HCT116 (cell line): ENCODE measurements around the gene HLA-DRB5. TPM values are rescaled to one million over a fixed set of nuclear protein-coding genes. Genes with fewer than 3 reads are reported as not detected.

Experiments
- ATAC-seq: fragments of 200-7000 bp; cut with Tn5 transposase; 2 replicates; pipeline ENCODE4 v1.9.1; 2020; ENCODE audit warnings: mild to moderate bottlenecking, moderate library complexity
- BruUV-seq: library from RNA; stranded (reverse); fragments of 400-500 nt; replicated peaks from 2 replicates; lab custom pipeline; 2021; lab: Mats Ljungman, UMichigan
- CTCF ChIA-PET: fragments of 300-600 bp; sonication (Branson Sonifier 250); formaldehyde crosslinking; loops from one replicate; lab custom pipeline; 2021; ENCODE audit warnings: antibody characterized with exemption; lab: Charles Lee
- POLR2A ChIA-PET: fragments of 300-600, 350-600 bp; sonication (Branson Sonifier 250); formaldehyde crosslinking; loops from one replicate; lab custom pipeline; 2021; ENCODE audit warnings: antibody characterized with exemption; lab: Charles Lee
- RAD21 ChIA-PET, 2 experiments: fragments of 300-600 bp; sonication (Branson Sonifier 250); formaldehyde crosslinking; loops; one replicate each; lab custom pipeline; 2023; ENCODE audit warnings: low total read pairs in 2 of 2; ENCODE audit not compliant: uncharacterized antibody in 2 of 2, unreplicated experiment in 2 of 2, low non-redundant PET in 1 of 2; lab: Charles Lee
- DNase-seq: peaks from one replicate; pipeline ENCODE4 v3.0.0-alpha.2; 2010; ENCODE audit warnings: low read depth, low spot score
- H2AFZ ChIP-seq: fragments of 200-600 bp; shearing (Covaris generic), sonication (generic); 2 replicates; pipeline ENCODE4 v1.6.1; 2017; ENCODE audit warnings: low read depth, mixed run types, mixed read lengths, antibody characterized with exemption, low read length; ENCODE audit not compliant: poor library complexity, severe bottlenecking
- H3K27ac ChIP-seq: 2 replicates; pipeline ENCODE4 v1.5.1; 2012; ENCODE audit warnings: low read depth, low read length
- H3K27me3 ChIP-seq: fragments of 200-600 bp; sonication (generic); 2 replicates; pipeline ENCODE4 v1.6.1; 2016; ENCODE audit warnings: mixed run types, low read length, mixed read lengths; ENCODE audit not compliant: insufficient read depth
- H3K36me3 ChIP-seq, 2 experiments: fragments of 200-500 bp in 1 of 2; fragments of 200-600 bp in 1 of 2; sonication (Bioruptor generic) in 1 of 2; sonication (generic) in 1 of 2; 2 replicates each; pipeline versions ENCODE4 v1.5.1 to v1.6.1; 2014 to 2016; ENCODE audit warnings: low read length in 2 of 2, inconsistent platforms in 1 of 2, mixed read lengths in 1 of 2, mixed run types in 1 of 2; ENCODE audit not compliant: insufficient read depth in 2 of 2, control insufficient read depth in 1 of 2
- H3K4me1 ChIP-seq, 2 experiments: fragments of 200-600 bp in 1 of 2; sonication (generic) in 1 of 2; 2 replicates each; pipeline versions ENCODE4 v1.5.1 to v1.6.1; 2012 to 2017; ENCODE audit warnings: low read length in 2 of 2, inconsistent platforms in 1 of 2, mild to moderate bottlenecking in 1 of 2, mixed read lengths in 1 of 2, mixed run types in 1 of 2, moderate library complexity in 1 of 2; ENCODE audit not compliant: insufficient read depth in 2 of 2, control insufficient read depth in 1 of 2
- H3K4me2 ChIP-seq: fragments of 200-600 bp; sonication (generic); 2 replicates; pipeline ENCODE4 v1.6.1; 2017; ENCODE audit warnings: mixed run types, low read length, mixed read lengths
- H3K4me3 ChIP-seq, 2 experiments: fragments of 200-600 bp in 1 of 2; sonication (generic) in 1 of 2; replicated peaks in 1 of 2; 2 replicates each; pipeline ENCODE4 v1.5.1; 2011 to 2016; ENCODE audit warnings: low read length in 2 of 2, control low read depth in 1 of 2, low read depth in 1 of 2, mild to moderate bottlenecking in 1 of 2, mixed read lengths in 1 of 2, mixed run types in 1 of 2
- H3K79me2 ChIP-seq: fragments of 200-600 bp; sonication (generic); 2 replicates; pipeline ENCODE4 v1.6.1; 2017; ENCODE audit warnings: mild to moderate bottlenecking, mixed run types, low read length, moderate library complexity, mixed read lengths; ENCODE audit not compliant: insufficient read depth
- H3K9ac ChIP-seq: fragments of 200-600 bp; sonication (generic); 2 replicates; pipeline ENCODE4 v1.6.1; 2016; ENCODE audit warnings: low read length, mixed read lengths
- H3K9me2 ChIP-seq: fragments of 200-600 bp; sonication (generic), shearing (Covaris generic); 2 replicates; pipeline ENCODE4 v1.6.1; 2017; ENCODE audit warnings: mixed run types, mild to moderate bottlenecking, moderate library complexity; ENCODE audit not compliant: insufficient read depth
- H3K9me3 ChIP-seq, 2 experiments: fragments of 200-500 bp in 1 of 2; fragments of 200-600 bp in 1 of 2; sonication (Bioruptor generic) in 1 of 2; sonication (generic) in 1 of 2; 2 replicates each; pipeline ENCODE4 v1.6.1; 2014 to 2017; ENCODE audit warnings: low read length in 2 of 2, mixed read lengths in 2 of 2, inconsistent platforms in 1 of 2, low read depth in 1 of 2, mild to moderate bottlenecking in 1 of 2, mixed run types in 1 of 2, moderate library complexity in 1 of 2; ENCODE audit not compliant: control insufficient read depth in 1 of 2, insufficient read depth in 1 of 2
- H4K20me1 ChIP-seq: fragments of 200-600 bp; sonication (generic), shearing (Covaris generic); 2 replicates; pipeline ENCODE4 v1.6.1; 2017; ENCODE audit warnings: mixed run types, mild to moderate bottlenecking, moderate library complexity; ENCODE audit not compliant: insufficient read depth
- ATF3 ChIP-seq: IDR thresholded peaks from 2 replicates; pipeline ENCODE4 v1.6.1; 2012
- CBX3 ChIP-seq: IDR thresholded peaks from 2 replicates; pipeline ENCODE4 v1.6.1; 2012; ENCODE audit warnings: low read depth
- CTCF ChIP-seq, 3 experiments: fragments of 200-600 bp in 1 of 3; sonication (generic) in 1 of 3; IDR thresholded peaks in 2 of 3; conservative IDR thresholded peaks in 1 of 3; 2 replicates each; pipeline ENCODE4 v1.5.1; 2012 to 2017; ENCODE audit warnings: low read depth in 2 of 3, low read length in 2 of 3, antibody characterized with exemption in 1 of 3, borderline replicate concordance in 1 of 3, control low read depth in 1 of 3, mild to moderate bottlenecking in 1 of 3, mixed read lengths in 1 of 3, mixed run types in 1 of 3, moderate library complexity in 1 of 3; ENCODE audit not compliant: insufficient read depth in 1 of 3
- EGR1 ChIP-seq: IDR thresholded peaks from 2 replicates; pipeline ENCODE4 v1.6.1; 2012; ENCODE audit warnings: low read depth
- EZH2 ChIP-seq: fragments of 200-600 bp; sonication (generic); IDR thresholded peaks from 2 replicates; pipeline ENCODE4 v1.6.1; 2017; ENCODE audit warnings: antibody characterized with exemption, mixed run types
- FOSL1 ChIP-seq: IDR thresholded peaks from 2 replicates; pipeline ENCODE4 v1.6.1; 2012; ENCODE audit warnings: low read depth
- JUND ChIP-seq: IDR thresholded peaks from 2 replicates; pipeline ENCODE4 v1.6.1; 2012
- MAX ChIP-seq: IDR thresholded peaks from 2 replicates; pipeline ENCODE4 v1.6.1; 2012
- RAD21 ChIP-seq: IDR thresholded peaks from 2 replicates; pipeline ENCODE4 v1.6.1; 2012; ENCODE audit warnings: low read depth, mild to moderate bottlenecking
- REST ChIP-seq: IDR thresholded peaks from 2 replicates; pipeline ENCODE4 v1.6.1; 2012; ENCODE audit warnings: low read depth
- SIN3A ChIP-seq: IDR thresholded peaks from 2 replicates; pipeline ENCODE4 v1.6.1; 2012; ENCODE audit warnings: low read depth
- SP1 ChIP-seq: IDR thresholded peaks from 2 replicates; pipeline ENCODE4 v1.6.1; 2012; ENCODE audit warnings: low read depth
- TCF7L2 ChIP-seq: IDR thresholded peaks from 2 replicates; pipeline ENCODE4 v1.7.0; 2011; ENCODE audit warnings: borderline replicate concordance, inconsistent platforms; ENCODE audit not compliant: insufficient read depth, insufficient read length; ENCODE audit errors: extremely low read depth
- ZFX ChIP-seq: fragments of 450-650 bp; IDR thresholded peaks from 2 replicates; pipeline ENCODE4 v1.6.1; 2017
- ZNF274 ChIP-seq: fragments of 200-500 bp; sonication (Bioruptor generic); IDR thresholded peaks from 2 replicates; pipeline ENCODE4 v1.6.1; 2014; ENCODE audit warnings: mild to moderate bottlenecking, low read depth, low read length, inconsistent platforms
- intact Hi-C: fragments of 100-400 bp; cut with micrococcal nuclease; formaldehyde crosslinking; loops from 2 replicates; pipeline ENCODE4 v1.10.0; 2022
- total RNA-seq: library from RNA; stranded (reverse); gene quantifications from one replicate; pipeline ENCODE4 v1.2.1, GENCODE V29; 2021; ENCODE audit not compliant: unreplicated experiment

The HLA-DRB5 gene
- total RNA-seq, 1 experiment from 2014 or later: not detected

- TF ChIP-seq CTCF (IDR thresholded peaks at IDR 0.05 in 2 of 3, conservative IDR thresholded peaks at IDR 0.05 in 1 of 3; ENCODE audit: borderline replicate concordance in 1 of 3, insufficient read depth in 1 of 3, low read depth in 2 of 3, low read length in 2 of 3): no peak
These were observed 7.6 kb downstream of the HLA-DRB5 start (continued) for GRCh38 chr6:32522302-32523047.

GRCh38 chr6:32519910-32520258, 10.2 kb downstream of the HLA-DRB5 start:
- BruUV-seq: no TSS peak
- no peaks in the 10 kb centered on the region for H3K9me2 ChIP-seq

More at GRCh38 chr6:32519910-32520258, 10.2 kb downstream of the HLA-DRB5 start:
- CTCF ChIA-PET: no interaction called here
- POLR2A ChIA-PET: no interaction called here
- no peaks in the 10 kb centered on the region for H3K27me3 ChIP-seq
- no peak overlapping the region for H2AFZ ChIP-seq
- H4K20me1 ChIP-seq: no peaks in the 10 kb centered on the region
- no peaks in the 10 kb centered on the region for H3K79me2 ChIP-seq
- no peak overlapping the region for H3K9ac ChIP-seq
- no peaks in the 10 kb centered on the region for H3K4me1 ChIP-seq
- H3K4me2 ChIP-seq: no peak overlapping the region
- H3K27ac ChIP-seq: no peak overlapping the region
- intact Hi-C loops: no loop called here
- DNase-seq (no peak), ATAC-seq (no peak)
- no peak overlapping the region for H3K4me3 ChIP-seq
- no peaks in the 10 kb centered on the region for H3K9me3 ChIP-seq
- no peak for TF ChIP-seq SP1
- no peak for TF ChIP-seq SIN3A
- no peak for TF ChIP-seq RAD21
- no peak for TF ChIP-seq ZFX
- no peak for TF ChIP-seq MAX
- no peak for TF ChIP-seq CBX3
- TF ChIP-seq ATF3: no peak
- no peak for TF ChIP-seq EGR1
- no peak for TF ChIP-seq JUND
- no peak for TF ChIP-seq ZNF274
- no peak for TF ChIP-seq EZH2
- no peak for TF ChIP-seq TCF7L2
- TF ChIP-seq CTCF (IDR thresholded peaks at IDR 0.05 in 2 of 3, conservative IDR thresholded peaks at IDR 0.05 in 1 of 3; ENCODE audit: borderline replicate concordance in 1 of 3, insufficient read depth in 1 of 3, low read depth in 2 of 3, low read length in 2 of 3): no peak
- no peak for TF ChIP-seq FOSL1
- no peak for TF ChIP-seq REST
- H3K36me3 ChIP-seq: no peaks in the 10 kb centered on the region
- RAD21 ChIA-PET: no interaction called here
